Suprapubic skin (tissue), 4 donors: ENCODE data around the gene NPEPL1.

ENCODE experiments used
- CTCF ChIP-seq, 2 donors: fragments of 200-600 bp in 1 of 2; fragments of 450-650 bp in 1 of 2; sonication (generic) in 1 of 2; IDR thresholded peaks; one replicate each; pipeline ENCODE4 v1.5.1; 2016 to 2019; ENCODE audit warnings: antibody characterized with exemption in 2 of 2, mild to moderate bottlenecking in 1 of 2, moderate library complexity in 1 of 2
- EP300 ChIP-seq: sonication (generic); formaldehyde crosslinking; IDR thresholded peaks from one replicate; pipeline ENCODE4 v1.6.1; 2017; ENCODE audit warnings: antibody characterized with exemption
- POLR2A ChIP-seq, 2 donors: fragments of 450-650 bp; IDR thresholded peaks; one replicate each; pipeline ENCODE4 v1.6.1; 2017; ENCODE audit warnings: antibody characterized with exemption in 2 of 2, mild to moderate bottlenecking in 2 of 2, moderate library complexity in 2 of 2
- POLR2AphosphoS5 ChIP-seq, 3 donors: sonication (generic); formaldehyde crosslinking; IDR thresholded peaks; one replicate each; pipeline ENCODE4 v1.6.1; 2017; ENCODE audit warnings: antibody characterized with exemption in 3 of 3

GRCh38 chr20:58745391-58745790 lies 52.8 kb downstream of the NPEPL1 start:
- TF ChIP-seq EP300: no peak
- TF ChIP-seq POLR2AphosphoS5 (IDR thresholded peaks at IDR 0.05): no peak
- TF ChIP-seq POLR2A (IDR thresholded peaks at IDR 0.05): no peak
- TF ChIP-seq CTCF (IDR thresholded peaks at IDR 0.05): no peak
